SJSA1 (cell line): ENCODE measurements around the gene RUFY1. TPM values are rescaled to one million over a fixed set of nuclear protein-coding genes. Genes with fewer than 3 reads are reported as not detected.
"Not testable (repeated sequence)": the region's sequence is repeated elsewhere in the genome, so short reads cannot be mapped to it uniquely, and the experiment has no call there.

Experiments
- DNase-seq, 2 experiments: peaks; one replicate each; pipeline ENCODE4 v3.0.0-alpha.2; 2015 to 2020; ENCODE audit warnings: low spot score in 2 of 2, low read depth in 1 of 2
- H3K27ac ChIP-seq: fragments of 250-450 bp; sonication (Bioruptor Pico); 2 replicates; pipeline ENCODE4 v1.5.1; 2020; ENCODE audit warnings: mild to moderate bottlenecking, moderate library complexity
- H3K27me3 ChIP-seq: fragments of 250-450 bp; sonication (Bioruptor Pico); replicated peaks from 2 replicates; pipeline ENCODE4 v1.5.1; 2020; ENCODE audit warnings: mild to moderate bottlenecking, moderate library complexity
- H3K36me3 ChIP-seq: fragments of 250-450 bp; sonication (Bioruptor Pico); 2 replicates; pipeline ENCODE4 v1.5.1; 2020; ENCODE audit warnings: mild to moderate bottlenecking
- H3K4me1 ChIP-seq: fragments of 250-450 bp; sonication (Bioruptor Pico); replicated peaks from 2 replicates; pipeline ENCODE4 v1.6.1; 2021; ENCODE audit warnings: mild to moderate bottlenecking
- H3K4me3 ChIP-seq: fragments of 250-450 bp; sonication (Bioruptor Pico); 2 replicates; pipeline ENCODE4 v1.5.1; 2020; ENCODE audit warnings: mild to moderate bottlenecking
- H3K9me3 ChIP-seq: fragments of 250-450 bp; sonication (Bioruptor Pico); replicated peaks from 2 replicates; pipeline ENCODE4 v1.5.1; 2020; ENCODE audit warnings: mild to moderate bottlenecking
- total RNA-seq: library from RNA; depleted of rRNA; stranded (reverse); fragments of >200 nt; shearing (Covaris generic); gene quantifications from 2 replicates; pipeline ENCODE4 v1.2.3, GENCODE V29; 2014

The RUFY1 gene
- total RNA-seq, 1 experiment from 2014 or later = 41.9 TPM

GRCh38 chr5:179518369-179518768 lies 32.0 kb upstream of the RUFY1 start:
- not testable (repeated sequence) for H3K36me3 ChIP-seq, DNase-seq, H3K27me3 ChIP-seq, H3K27ac ChIP-seq, H3K4me1 ChIP-seq, H3K4me3 ChIP-seq, H3K9me3 ChIP-seq

- H3K4me1 ChIP-seq, H3K36me3 ChIP-seq, H3K9me3 ChIP-seq, H3K4me3 ChIP-seq, H3K27ac ChIP-seq, H3K27me3 ChIP-seq: not testable (repeated sequence)
- DNase-seq = peak in 1 of 2 experiments; percentile 36
Measured at GRCh38 chr5:179519416-179520070, 30.8 kb upstream of the RUFY1 start.

GRCh38 chr5:179522107-179522506 lies 28.2 kb upstream of the RUFY1 start:
- H3K4me3 ChIP-seq, H3K9me3 ChIP-seq, H3K4me1 ChIP-seq, H3K36me3 ChIP-seq, H3K27ac ChIP-seq: not testable (repeated sequence)
- peak in 1 of 2 experiments; percentile 33 for DNase-seq
- H3K27me3 ChIP-seq = peaks cover 10% of the 10 kb centered on the region

GRCh38 chr5:179526978-179527377 lies 23.4 kb upstream of the RUFY1 start:
- no peak overlapping the region for H3K4me3 ChIP-seq
- H3K9me3 ChIP-seq = no peaks in the 10 kb centered on the region; the same call in 1 of the 2 replicates
- no peak overlapping the region for H3K27ac ChIP-seq
- no peak for DNase-seq
- H3K36me3 ChIP-seq = no peaks in the 10 kb centered on the region
- H3K4me1 ChIP-seq = no peaks in the 10 kb centered on the region
- peaks cover 12% of the 10 kb centered on the region for H3K27me3 ChIP-seq

GRCh38 chr5:179530069-179530998 lies 20.0 kb upstream of the RUFY1 start:
- H3K27me3 ChIP-seq = peaks cover 17% of the 10 kb centered on the region
- no peak for DNase-seq
- no peak overlapping the region for H3K4me3 ChIP-seq
- no peaks in the 10 kb centered on the region for H3K4me1 ChIP-seq
- H3K27ac ChIP-seq = no peak overlapping the region
- H3K9me3 ChIP-seq = no peaks in the 10 kb centered on the region; the same call in 1 of the 2 replicates
- no peaks in the 10 kb centered on the region for H3K36me3 ChIP-seq

- H3K4me3 ChIP-seq = no peak overlapping the region
- H3K4me1 ChIP-seq = no peaks in the 10 kb centered on the region
- H3K36me3 ChIP-seq = no peaks in the 10 kb centered on the region
- H3K9me3 ChIP-seq = no peaks in the 10 kb centered on the region; the same call in 1 of the 2 replicates
- no peak for DNase-seq
- no peak overlapping the region for H3K27ac ChIP-seq
- H3K27me3 ChIP-seq = peaks cover 9% of the 10 kb centered on the region
Measured at GRCh38 chr5:179533024-179533423, 17.3 kb upstream of the RUFY1 start.

GRCh38 chr5:179533907-179534306 lies 16.4 kb upstream of the RUFY1 start:
- H3K27me3 ChIP-seq = peaks cover 9% of the 10 kb centered on the region
- peak in 1 of 2 experiments; percentile 5 for DNase-seq
- H3K27ac ChIP-seq = no peak overlapping the region
- no peaks in the 10 kb centered on the region for H3K4me1 ChIP-seq
- H3K36me3 ChIP-seq = no peaks in the 10 kb centered on the region
- H3K9me3 ChIP-seq = no peaks in the 10 kb centered on the region; the same call in 1 of the 2 replicates
- no peak overlapping the region for H3K4me3 ChIP-seq

GRCh38 chr5:179534431-179534830 lies 15.9 kb upstream of the RUFY1 start:
- peaks cover 9% of the 10 kb centered on the region for H3K27me3 ChIP-seq
- H3K4me3 ChIP-seq = no peak overlapping the region
- no peaks in the 10 kb centered on the region; the same call in 1 of the 2 replicates for H3K9me3 ChIP-seq
- peak in 1 of 2 experiments; percentile 37 for DNase-seq
- H3K27ac ChIP-seq = no peak overlapping the region
- H3K4me1 ChIP-seq = no peaks in the 10 kb centered on the region
- no peaks in the 10 kb centered on the region for H3K36me3 ChIP-seq

- Histone ChIP-seq H3K36me3 (no peaks in the 10 kb centered on the region), H3K9me3 (no peaks in the 10 kb centered on the region), H3K4me3 (no peak overlapping the region), H3K27me3 (peaks cover 6% of the 10 kb centered on the region; the same call in 1 of the 2 replicates), H3K4me1 (no peaks in the 10 kb centered on the region), H3K27ac (no peak overlapping the region)
- DNase-seq = no peak
Measured at GRCh38 chr5:179536676-179537075, 13.7 kb upstream of the RUFY1 start.

GRCh38 chr5:179542170-179542569 lies 8.2 kb upstream of the RUFY1 start:
- Histone ChIP-seq H3K9me3 (no peaks in the 10 kb centered on the region), H3K4me1 (no peaks in the 10 kb centered on the region), H3K27me3 (no peaks in the 10 kb centered on the region), H3K4me3 (no peak overlapping the region), H3K27ac (no peak overlapping the region), H3K36me3 (no peaks in the 10 kb centered on the region)
- no peak for DNase-seq

- H3K4me3 ChIP-seq, H3K36me3 ChIP-seq, H3K27me3 ChIP-seq, H3K9me3 ChIP-seq, DNase-seq, H3K27ac ChIP-seq, H3K4me1 ChIP-seq: not testable (repeated sequence)
Measured at GRCh38 chr5:179543275-179543674, 7.1 kb upstream of the RUFY1 start.

GRCh38 chr5:179553006-179553405 lies 2.7 kb downstream of the RUFY1 start:
- Histone ChIP-seq H3K27ac (no peak overlapping the region), H3K27me3 (no peaks in the 10 kb centered on the region), H3K4me1 (peaks cover 24% of the 10 kb centered on the region), H3K36me3 (peaks cover 12% of the 10 kb centered on the region), H3K9me3 (peaks cover 3% of the 10 kb centered on the region; the same call in 1 of the 2 replicates), H3K4me3 (no peak overlapping the region)
- DNase-seq = no peak

GRCh38 chr5:179553875-179554274 lies 3.5 kb downstream of the RUFY1 start:
- Histone ChIP-seq H3K36me3 (peaks cover 12% of the 10 kb centered on the region), H3K4me3 (no peak overlapping the region), H3K4me1 (peaks cover 24% of the 10 kb centered on the region), H3K27me3 (no peaks in the 10 kb centered on the region), H3K27ac (no peak overlapping the region), H3K9me3 (peaks cover 3% of the 10 kb centered on the region; the same call in 1 of the 2 replicates)
- DNase-seq = no peak

GRCh38 chr5:179554981-179555380 lies 4.6 kb downstream of the RUFY1 start:
- peaks cover 15% of the 10 kb centered on the region for H3K36me3 ChIP-seq
- H3K27me3 ChIP-seq = no peaks in the 10 kb centered on the region
- peaks cover 3% of the 10 kb centered on the region; the same call in 1 of the 2 replicates for H3K9me3 ChIP-seq
- no peak overlapping the region for H3K4me3 ChIP-seq
- H3K4me1 ChIP-seq = peaks cover 16% of the 10 kb centered on the region
- no peak for DNase-seq
- no peak overlapping the region for H3K27ac ChIP-seq
